Measurements from ENCODE around the gene KCNN3.

The KCNN3 gene

DNA sequence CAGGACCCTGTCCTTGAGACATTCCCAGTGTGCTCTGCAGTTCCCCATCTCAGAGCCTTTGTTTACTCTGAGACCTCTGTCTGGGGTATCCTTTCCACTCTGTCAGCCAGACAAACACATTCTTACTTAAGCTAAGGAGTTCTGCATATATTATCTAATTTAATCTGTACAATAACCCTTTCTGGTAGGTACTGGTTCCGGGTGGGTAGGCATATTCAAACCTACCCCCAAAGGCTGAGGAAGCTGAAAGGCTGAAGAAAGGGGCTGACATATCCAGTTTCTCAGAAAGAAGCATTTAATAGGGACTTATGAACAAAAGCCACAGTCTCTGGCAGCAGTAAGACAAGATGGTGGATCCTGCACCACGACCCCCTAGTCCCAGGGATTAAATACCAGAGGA lies 53.1 kb downstream of the KCNN3 start:
- DNase-seq (ENCODE audit: low read depth in 2 of 2) = no peak

DNA sequence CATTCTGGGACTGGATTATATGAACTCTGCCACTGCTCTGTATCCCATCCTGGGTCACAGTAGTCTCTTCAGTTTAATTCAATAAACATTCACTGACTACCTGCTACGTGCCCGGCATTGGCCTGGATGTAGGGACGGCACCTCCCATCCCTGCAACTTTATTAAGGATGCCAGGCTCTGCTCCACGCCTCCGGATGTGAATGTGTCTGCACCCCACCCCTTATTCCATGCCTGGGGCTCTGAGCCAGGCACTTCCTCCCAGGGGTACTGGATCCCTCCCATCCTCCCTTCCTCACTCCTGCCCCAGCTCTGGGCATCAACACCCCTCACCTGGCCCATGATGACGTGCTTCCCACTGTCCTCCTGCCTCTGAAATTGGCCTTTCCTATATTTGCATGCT lies 53.7 kb downstream of the KCNN3 start:
- no peak for DNase-seq (ENCODE audit: low read depth in 2 of 2)

DNA sequence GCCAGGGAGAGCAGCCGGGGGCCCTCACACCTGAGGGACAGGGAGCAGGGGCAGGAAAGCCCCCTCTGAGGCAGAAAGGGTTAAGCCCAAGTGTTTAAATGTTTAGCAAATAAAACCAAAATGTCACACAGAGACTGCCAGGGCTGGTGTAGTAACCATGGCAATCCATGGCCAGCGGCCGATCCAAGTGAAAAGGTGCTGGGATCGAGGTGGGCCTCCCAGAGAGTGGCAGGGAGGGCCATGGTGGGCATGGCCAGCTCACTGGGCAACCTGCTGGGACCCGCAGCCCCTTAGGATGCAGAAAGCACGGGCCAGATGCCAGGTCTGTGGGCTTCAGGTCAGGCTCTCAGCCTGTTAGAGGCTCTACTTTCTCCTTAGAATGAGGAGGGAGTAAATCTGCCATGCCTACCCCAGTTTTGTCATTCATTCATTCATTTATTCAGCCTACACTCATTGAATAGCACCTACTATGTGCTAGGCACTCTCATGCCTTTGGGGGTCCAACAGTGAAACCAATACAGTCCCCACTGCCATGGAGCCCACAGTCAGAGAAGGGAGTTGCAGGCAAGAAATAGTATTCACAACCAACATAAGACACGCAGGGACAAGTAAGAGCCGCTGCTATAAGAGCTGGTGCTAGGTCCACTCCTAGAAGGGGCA lies 56.1 kb downstream of the KCNN3 start:
- no peak for DNase-seq (ENCODE audit: low read depth in 2 of 2)

DNA sequence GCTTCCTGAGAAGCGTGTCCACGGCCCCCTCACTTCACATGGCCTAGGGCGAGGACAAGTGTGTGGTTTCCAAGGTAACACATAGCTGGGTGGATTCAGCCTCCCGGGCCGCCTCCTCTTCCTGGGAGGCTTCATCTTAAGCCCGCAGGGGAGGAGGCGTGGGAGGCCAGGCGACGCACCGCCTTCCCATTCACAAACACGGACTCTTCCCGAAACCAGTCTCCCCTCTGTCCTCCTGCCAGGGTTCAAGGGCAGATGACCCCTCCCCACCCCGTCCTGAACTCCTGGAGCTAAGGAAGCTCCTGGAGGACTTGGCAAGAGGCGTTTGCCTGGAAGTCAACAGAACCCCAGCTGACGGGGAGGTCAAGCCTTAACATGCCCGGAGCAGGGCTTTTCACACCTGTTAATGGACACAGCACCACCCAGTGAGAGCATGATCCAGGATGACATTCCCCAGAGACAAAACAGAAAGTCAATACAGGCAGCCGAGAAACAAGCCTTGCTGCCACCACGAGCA lies 56.7 kb downstream of the KCNN3 start:
- no peak for DNase-seq (ENCODE audit: low read depth in 2 of 2)

DNA sequence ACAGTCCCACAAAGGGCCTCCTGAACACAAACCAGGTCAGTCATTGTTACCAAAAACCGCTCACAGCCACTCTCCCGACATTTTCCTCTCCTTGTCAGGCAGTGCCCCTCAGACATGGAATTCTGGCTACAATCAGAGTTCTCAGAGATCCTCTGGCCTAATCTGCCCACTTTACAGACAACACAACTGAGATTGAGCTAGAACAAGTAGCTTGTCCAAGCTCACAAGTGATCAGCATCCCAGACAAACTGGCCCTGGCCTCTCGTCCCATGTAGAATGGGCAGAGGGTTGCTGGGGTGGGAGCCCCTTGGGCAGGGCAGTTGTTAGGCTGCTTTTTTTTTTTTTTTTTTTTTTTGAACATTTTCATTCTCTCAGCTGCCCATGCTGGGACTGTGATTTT lies 57.2 kb downstream of the KCNN3 start:
- no peak for DNase-seq (ENCODE audit: low read depth in 2 of 2)

DNA sequence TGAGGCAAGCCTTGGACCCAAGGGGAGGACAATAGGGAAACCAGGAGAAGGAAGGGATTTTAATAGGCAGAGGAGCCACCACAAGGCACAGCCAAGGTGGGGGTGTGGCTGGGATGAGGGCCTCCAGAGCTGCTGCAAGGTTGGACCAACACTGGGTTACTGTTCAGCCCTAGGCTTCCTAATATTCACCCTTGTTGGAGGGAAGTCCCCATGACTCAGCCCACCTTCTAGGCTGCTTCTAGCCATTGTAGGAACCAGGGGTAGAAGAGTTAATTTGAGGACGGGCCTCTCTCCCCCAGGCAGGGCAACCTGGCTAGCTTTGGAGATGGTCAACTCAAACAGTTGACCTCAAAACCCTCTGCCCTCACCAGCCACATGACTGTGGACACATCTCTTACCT lies 59.5 kb downstream of the KCNN3 start:
- DNase-seq (ENCODE audit: low read depth in 2 of 2) = no peak

DNA sequence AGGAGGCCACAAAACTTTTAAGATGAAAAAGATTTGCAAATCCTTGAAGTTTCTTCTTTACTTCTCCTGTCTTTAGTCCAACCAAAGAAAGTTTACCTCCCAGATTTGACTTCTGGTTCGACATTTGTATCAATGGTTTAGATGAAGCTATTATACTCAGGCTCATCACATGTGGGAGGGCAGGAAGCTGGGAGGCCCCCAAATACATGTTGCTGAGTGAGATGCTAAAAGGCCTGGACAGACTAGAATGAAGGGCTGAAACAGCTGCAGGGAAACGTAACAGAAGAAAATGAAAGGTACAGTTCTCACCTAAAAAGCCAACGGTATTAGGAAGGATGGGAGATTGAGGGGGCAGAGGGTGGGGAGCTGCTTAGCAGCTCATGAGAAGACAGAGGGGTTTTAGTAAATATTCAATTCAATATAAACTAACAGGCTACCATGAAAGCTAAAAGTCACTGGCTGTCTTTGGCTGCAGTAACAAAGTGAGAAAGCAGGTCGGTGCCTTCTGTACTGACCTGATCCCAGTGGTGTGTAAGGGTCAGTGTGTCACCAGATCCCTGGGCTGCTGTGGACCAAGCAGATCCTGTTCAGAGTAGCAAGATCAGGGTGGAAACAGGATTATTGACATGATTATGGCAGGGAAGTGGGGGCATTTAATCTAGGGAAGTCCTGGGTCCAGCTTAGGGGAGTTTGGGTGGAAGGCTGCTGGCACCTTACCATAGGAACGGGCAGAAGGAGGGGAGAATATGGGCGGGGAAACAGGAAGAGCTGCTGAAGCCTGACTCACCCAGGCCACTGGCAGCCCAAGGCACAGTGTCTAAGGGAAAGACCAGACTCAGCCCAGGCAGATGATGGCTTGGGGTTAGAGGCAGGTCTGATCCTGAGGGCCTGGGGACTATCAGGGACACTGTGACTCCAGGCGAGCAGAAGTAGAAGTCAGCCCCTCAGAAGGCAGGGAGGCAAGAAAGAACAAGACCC lies 60.4 kb downstream of the KCNN3 start:
- DNase-seq (ENCODE audit: low read depth in 2 of 2) = no peak

DNA sequence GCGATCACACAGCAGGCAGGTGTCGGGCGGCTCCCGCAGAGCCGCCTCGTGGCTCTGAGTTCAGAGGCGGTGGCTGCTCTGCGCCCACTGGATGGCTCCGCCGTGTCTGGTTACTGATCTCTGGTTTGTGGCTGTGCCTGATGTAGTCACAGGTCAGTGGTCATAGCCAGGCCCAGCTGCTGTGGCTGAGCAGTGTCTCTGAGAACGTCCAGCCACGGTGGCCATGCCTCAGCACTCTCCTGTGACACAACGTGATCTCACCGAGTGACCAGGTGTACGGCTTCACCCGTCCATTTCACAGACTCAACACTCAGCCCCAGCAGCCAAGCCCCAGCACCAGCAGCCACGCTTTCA lies 61.2 kb downstream of the KCNN3 start:
- DNase-seq (ENCODE audit: low read depth in 2 of 2) = no peak

DNA sequence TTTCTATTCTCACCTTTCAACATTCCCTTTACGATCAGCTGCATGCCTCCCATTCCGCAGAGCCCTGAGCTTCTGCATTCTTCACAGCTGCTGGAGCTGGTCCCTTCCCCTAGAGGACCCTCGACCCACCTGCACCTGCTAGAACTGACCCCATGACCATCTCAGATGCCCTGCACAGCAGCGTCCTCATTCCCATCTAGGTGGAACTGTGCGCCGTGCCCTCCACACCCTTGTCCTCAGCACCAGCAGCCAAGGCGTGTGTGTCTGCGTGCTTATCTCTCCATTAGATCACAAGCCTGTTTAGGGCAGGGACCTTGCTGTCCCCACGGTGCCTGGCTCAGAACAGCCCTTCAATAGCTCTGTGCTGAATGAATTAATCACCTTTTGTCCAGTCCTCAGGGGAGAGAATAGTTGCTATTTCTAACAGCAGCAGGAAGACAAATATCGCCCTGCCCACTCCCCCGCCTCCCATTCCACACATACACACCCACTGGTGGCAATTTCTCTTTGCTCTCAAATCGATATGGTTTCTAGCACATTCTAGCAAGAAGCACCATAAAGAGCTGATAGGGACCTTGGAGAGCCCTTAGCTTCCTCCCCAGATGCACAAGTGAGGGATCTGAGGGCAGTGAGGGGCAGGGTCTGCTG lies 61.7 kb downstream of the KCNN3 start:
- no peak for DNase-seq (ENCODE audit: low read depth in 2 of 2)

DNA sequence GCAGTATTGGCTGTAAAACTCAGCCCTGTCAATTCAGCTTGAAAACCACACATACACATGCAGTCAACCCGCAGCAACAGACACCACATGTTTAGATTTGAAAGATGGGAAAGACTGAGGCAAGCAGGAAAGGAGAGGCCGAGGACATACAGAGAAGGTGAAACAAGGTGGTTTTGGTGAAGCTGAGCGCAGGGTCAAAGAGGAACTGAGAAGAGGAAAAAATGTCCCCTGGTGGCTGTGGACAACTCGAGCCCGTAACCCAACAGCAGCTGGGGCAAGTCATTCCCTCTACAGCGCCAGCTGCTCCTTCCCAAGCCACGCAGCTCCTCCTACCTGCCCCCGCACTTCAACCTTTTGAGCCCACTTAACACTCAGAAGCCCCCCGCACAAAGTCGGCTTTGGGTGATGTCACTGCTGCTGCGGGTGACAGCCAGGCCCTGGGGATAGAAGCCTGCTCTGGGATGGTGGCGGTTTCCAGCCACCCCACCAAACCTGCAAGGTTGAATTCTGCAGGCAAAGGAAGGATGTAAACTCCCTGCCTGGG lies 63.0 kb downstream of the KCNN3 start:
- DNase-seq (ENCODE audit: low read depth in 2 of 2) = no peak

DNA sequence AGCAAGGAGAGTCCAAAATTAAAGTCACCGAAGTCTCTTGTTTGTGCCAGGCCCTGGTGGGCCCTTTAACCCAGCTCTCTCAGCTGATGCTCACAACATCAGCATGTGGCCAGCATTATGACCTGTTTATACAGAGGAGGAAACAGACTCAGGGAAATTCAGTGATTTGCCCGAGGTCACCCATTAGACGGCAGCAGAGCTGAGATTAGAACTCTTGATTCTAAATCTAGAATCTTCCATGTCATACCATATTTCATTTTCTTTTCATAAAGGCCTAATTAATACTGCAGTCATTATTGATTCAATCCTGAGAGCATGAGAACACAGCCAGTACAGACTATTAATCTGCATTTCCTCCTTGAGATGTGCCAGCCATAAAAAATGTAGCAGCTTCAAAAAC lies 63.7 kb downstream of the KCNN3 start:
- DNase-seq (ENCODE audit: low read depth in 2 of 2) = no peak

DNA sequence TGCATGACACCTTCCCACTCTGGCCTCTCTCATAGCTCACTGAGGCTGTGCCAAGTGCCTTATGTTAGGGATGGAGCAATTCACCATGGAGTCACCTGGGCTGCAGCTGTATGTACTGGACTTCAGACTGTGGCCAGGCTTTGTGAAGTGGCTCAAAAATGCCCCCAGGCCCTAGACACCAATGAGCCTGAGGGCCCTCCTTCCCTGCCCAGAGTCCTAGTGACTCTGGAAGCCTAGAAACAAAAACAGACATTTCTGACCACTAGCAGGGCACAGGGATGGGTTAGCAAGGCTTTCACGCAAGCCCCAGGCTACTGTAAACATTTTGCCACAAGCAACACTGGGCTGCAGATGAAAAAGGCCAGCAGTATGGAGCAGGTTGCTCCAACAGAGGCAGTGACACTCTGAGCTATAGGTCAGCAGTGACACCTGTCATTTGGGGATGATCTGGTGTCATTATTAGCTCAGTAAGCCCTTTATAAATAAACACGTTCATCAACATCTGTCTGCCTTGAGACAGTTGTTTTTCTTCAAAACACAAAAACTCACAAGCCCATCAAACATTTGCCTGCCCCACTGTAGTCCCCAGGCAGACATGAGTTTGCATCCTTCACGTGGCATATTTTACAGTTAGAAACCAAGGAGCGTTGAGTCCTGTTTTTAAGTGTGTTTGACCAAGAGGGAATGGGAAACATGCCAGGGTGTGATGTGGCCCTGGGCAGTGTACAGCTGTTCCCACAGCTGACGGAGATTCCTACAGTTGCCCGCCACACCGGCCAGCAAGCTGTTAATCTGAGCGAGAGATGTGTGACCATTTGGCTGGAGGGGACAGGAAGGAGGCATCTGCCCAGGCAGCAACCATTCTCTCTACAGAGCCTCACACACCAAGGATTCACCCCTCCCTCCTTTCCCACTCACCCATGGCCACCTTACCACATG lies 66.8 kb downstream of the KCNN3 start:
- no peak for DNase-seq (ENCODE audit: low read depth in 2 of 2)

DNA sequence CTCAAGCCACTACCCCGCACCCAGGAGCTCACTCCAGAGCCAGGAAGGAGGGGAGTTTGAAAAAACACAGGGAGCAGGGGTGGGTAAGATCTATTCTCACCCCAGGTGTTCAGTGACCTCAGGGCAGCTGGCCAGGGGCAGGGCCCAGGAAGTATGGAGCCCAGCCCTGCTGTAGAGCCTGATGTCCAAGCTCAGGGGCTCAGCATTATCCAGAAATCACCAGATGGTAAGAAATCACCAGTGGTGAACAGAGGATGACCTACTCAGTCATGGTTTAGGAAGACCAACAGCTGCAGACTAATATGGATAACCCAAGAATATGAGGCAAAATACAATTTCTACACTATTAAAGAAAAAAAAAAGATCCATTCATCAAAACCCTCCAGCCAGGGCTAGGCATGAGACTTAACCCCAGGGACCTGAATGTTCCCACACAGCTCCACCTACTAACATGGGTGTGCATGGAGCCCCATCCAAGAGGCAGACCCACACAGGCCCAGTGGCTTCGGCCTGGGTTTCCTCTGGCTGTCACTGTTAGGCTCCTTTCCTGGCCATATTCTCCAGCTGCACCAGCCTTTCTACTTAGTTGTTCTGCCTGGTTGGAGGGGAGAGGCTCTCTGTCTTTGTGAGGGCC lies 67.6 kb downstream of the KCNN3 start:
- DNase-seq (ENCODE audit: low read depth in 2 of 2) = no peak

DNA sequence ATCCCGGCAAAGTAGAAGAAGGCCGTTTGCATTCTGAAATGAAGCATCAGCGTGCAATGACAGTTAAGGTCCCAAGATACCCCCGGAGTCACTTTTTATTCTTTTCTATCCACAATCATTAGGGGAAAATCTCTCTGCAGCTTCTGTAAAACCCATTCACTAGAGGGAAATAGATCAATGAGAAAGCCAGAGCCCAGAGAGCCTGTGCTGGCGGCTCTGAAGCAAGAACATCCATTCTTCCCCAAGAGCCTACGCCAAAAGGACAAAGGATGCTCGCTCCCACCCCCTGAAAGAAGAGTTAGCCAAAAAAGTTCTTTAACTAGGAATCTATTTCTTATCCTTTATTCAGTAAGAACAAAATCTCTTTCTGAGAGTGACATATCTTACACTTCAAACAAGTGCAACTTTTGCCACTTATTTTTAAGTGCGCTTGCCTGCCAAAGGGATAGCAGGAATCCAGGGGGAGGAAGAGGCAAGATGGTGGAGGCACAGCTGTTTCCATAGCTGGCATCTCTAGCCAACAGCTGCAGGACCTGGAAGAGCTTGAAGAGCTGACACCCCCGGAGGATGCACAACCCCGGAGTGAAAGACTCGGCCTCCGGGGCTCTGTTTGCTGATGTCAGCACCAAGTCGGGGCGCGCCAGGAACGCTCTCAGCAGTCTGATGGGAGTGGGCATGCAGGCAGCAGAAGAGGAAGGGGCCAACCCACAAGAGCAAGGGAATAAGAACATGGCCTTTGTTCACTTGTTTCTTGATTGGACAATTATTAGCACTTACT lies 68.7 kb downstream of the KCNN3 start:
- DNase-seq (ENCODE audit: low read depth in 2 of 2) = no peak

DNA sequence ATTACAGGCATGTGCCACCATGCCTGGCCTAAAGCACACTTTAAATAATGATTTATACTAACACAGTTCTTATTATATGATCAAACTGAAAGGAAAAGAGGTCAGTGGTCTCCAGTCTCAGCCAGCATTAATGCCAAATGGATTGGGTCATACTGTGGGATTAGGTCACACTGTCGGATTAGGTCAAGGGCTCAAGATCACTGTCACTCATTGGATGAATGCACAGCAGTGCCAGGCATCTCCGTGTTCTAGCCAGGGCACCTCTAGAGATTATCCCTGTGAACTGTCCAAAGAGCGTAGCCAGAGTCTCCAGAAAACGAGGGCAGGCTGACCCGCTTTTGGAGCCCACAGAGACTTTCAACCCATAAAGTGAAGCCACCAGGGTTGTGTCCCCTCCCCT lies 70.9 kb downstream of the KCNN3 start:
- DNase-seq (ENCODE audit: low read depth in 2 of 2) = no peak

DNA sequence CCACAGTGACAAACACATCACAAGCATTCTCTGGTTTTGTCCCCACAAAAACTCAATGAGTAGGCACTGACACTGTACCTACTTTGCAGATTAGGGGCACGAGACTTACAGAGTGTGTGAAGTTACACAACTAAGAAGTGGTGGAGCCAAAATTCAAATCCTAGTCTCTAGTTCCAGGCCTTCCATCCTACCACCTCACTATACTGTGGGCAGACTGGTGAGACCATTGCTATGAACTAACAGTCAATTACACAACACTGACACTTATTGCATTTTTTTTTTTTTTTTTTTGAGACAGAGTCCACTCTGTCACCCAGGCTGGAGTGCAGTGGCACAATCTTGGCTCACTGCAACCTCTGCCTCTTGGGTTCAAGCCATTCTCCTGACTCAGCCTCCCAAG lies 71.4 kb downstream of the KCNN3 start:
- no peak for DNase-seq (ENCODE audit: low read depth in 2 of 2)

DNA sequence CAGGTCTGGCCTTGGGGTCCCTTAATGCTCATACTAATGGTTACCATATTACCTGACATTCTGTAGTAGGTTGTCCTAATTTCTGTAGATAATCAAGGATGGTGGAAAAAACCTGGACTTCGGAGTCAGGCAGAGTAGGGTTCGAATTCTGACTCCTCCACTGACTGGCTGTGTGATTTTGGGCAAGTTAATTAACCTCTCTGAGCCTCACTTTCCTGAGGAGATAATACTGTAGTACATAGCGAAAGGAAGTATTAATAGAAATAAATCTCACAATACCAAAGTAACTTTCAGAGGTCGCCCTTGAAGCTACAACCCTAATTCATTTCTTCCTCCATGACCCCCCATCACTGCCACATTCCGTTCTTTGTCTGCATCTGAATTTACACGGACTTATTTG lies 72.9 kb downstream of the KCNN3 start:
- no peak for DNase-seq (ENCODE audit: low read depth in 2 of 2)

DNA sequence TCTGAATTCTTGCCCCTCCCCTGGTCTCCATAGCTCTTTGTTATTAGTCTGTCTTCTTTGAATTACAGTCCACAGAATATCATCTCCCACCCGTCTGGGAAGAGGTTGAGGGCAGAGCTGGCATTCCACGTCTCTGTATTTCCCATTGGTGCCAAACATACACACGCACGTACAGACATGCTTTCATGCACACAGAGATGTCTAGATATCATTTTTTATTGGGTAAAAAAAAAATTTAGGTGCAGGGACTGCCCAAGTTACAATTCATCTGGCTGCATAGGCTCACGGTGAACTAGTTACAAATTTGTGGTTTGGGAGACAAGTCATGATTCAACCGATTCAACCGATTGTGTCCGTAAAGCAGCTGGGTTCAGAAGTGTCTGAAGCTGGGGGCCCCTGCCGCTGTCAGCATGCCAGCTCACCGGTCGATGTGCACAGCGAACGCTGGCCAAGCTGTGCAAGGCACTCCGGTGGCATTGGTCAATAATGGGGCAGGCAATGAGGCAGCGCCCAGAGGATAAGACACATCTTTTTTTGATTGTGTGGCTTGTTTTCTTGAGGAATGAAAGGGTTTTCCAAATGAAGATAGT lies 73.7 kb downstream of the KCNN3 start:
- DNase-seq (ENCODE audit: low read depth in 2 of 2) = no peak

DNA sequence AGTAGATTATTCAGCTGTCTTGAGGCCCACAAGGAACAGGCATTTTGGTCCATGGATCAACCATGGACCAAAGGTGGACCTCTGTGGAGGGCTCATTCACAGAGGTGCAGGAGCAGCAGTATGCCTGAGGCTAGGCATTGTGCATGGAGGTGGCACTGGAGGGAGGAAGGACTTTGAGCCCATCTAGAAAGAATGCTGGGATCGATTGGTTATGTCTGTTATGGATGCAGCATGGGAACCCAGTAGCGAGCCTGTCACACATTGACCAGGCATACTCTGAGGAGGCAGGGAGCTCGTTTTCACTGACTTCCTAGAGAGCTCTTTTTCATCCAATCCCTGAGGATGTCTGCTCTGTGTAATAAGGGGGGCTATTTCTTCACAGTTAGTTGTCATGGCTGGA lies 75.5 kb downstream of the KCNN3 start:
- no peak for DNase-seq (ENCODE audit: low read depth in 2 of 2)

DNA sequence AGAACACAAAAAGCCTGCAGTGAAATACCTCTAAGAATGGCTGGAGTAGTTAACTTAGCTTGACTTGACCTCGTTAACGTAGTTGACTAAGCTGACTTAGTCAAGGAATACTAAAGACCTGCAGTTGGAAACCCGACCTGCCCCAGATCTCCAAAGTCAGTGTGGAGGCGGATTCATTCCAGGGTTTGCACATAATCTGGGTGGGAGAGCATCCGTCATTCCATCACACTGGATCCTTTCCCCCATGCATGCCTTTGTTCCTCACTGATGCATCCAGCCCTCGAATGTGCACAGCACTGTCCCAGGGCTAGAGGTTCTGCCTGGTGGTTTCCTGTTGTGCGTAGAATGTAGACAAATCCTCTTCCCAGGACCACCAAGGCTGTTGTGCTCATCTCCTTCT lies 76.4 kb downstream of the KCNN3 start:
- DNase-seq (ENCODE audit: low read depth in 2 of 2) = no peak

All from stimulated activated CD8-positive, alpha-beta memory T cell treated with anti-CD3 and anti-CD28 coated beads, Interleukin-15, amount 100 ng/mL, for 48 hours (primary cell).